Iris pigment epithelial cell (primary cell): Measurements from ENCODE around the gene TP53I11.
A peak's percentile ranks its signal among the peaks of the same experiment; 100 is the strongest.

Source experiments
- DNase-seq: peaks from one replicate; pipeline ENCODE4 v3.0.0-alpha.2; 2011; ENCODE audit warnings: low read depth

Gene TP53I11

GRCh38 chr11:44955015-44955738 is 4.5 kb upstream of the TP53I11 start:
- peak; percentile 88 for DNase-seq

GRCh38 chr11:44954051-44954906 is 3.6 kb upstream of the TP53I11 start:
- DNase-seq: no peak

GRCh38 chr11:44952500-44953260 is 2.0 kb upstream of the TP53I11 start:
- no peak for DNase-seq

- DNase-seq: no peak
These were observed 1.4 kb upstream of the TP53I11 start for GRCh38 chr11:44952082-44952481.

- no peak for DNase-seq
These were observed 555 bp downstream of the TP53I11 start for GRCh38 chr11:44950031-44950624.

GRCh38 chr11:44949160-44950030 is 1.3 kb downstream of the TP53I11 start:
- peak; percentile 69 for DNase-seq

GRCh38 chr11:44948155-44948554 is 2.5 kb downstream of the TP53I11 start:
- DNase-seq: no peak

GRCh38 chr11:44947114-44947513 is 3.6 kb downstream of the TP53I11 start:
- DNase-seq: no peak

- no peak for DNase-seq
These were observed 4.4 kb downstream of the TP53I11 start for GRCh38 chr11:44946263-44946662.

GRCh38 chr11:44945666-44946065 is 5.0 kb downstream of the TP53I11 start:
- DNase-seq: no peak

- no peak for DNase-seq
These were observed 5.8 kb downstream of the TP53I11 start for GRCh38 chr11:44944853-44945235.

GRCh38 chr11:44944181-44944852 is 6.4 kb downstream of the TP53I11 start:
- no peak for DNase-seq

GRCh38 chr11:44943696-44944095 is 7.0 kb downstream of the TP53I11 start:
- no peak for DNase-seq

GRCh38 chr11:44943118-44943517 is 7.6 kb downstream of the TP53I11 start:
- DNase-seq: no peak

- DNase-seq: no peak
These were observed 8.4 kb downstream of the TP53I11 start for GRCh38 chr11:44942029-44942955.

GRCh38 chr11:44941259-44942021 is 9.2 kb downstream of the TP53I11 start:
- DNase-seq: no peak

GRCh38 chr11:44940835-44941234 is 9.8 kb downstream of the TP53I11 start:
- DNase-seq: no peak

GRCh38 chr11:44940404-44940803 is 10.3 kb downstream of the TP53I11 start:
- no peak for DNase-seq
